GM21737 (cell line): Measurements from ENCODE around the gene ATP5F1D.

Source experiments
- ATAC-seq: cut with Tn5 transposase; IDR thresholded peaks from one replicate; pipeline ENCODE4 v1.9.1; 2021; ENCODE audit warnings: mild to moderate bottlenecking, moderate library complexity; ENCODE audit not compliant: unreplicated experiment

Gene ATP5F1D

GRCh38 chr19:1220477-1220930 lies 21.0 kb upstream of the ATP5F1D start:
- ATAC-seq, result no peak

- no peak for ATAC-seq
These were observed 20.3 kb upstream of the ATP5F1D start for GRCh38 chr19:1220976-1221903.

- ATAC-seq, result no peak
These were observed 19.7 kb upstream of the ATP5F1D start for GRCh38 chr19:1221904-1222255.

- ATAC-seq, result no peak
These were observed 19.2 kb upstream of the ATP5F1D start for GRCh38 chr19:1222394-1222793.

GRCh38 chr19:1223018-1223855 lies 18.3 kb upstream of the ATP5F1D start:
- no peak for ATAC-seq

- ATAC-seq, result no peak
These were observed 17.3 kb upstream of the ATP5F1D start for GRCh38 chr19:1224047-1224825.

- ATAC-seq, result no peak
These were observed 16.7 kb upstream of the ATP5F1D start for GRCh38 chr19:1224847-1225246.

GRCh38 chr19:1225440-1226226 lies 15.9 kb upstream of the ATP5F1D start:
- ATAC-seq, result no peak

GRCh38 chr19:1226227-1226518 lies 15.4 kb upstream of the ATP5F1D start:
- ATAC-seq, result no peak

GRCh38 chr19:1226522-1227303 lies 14.8 kb upstream of the ATP5F1D start:
- no peak for ATAC-seq

- no peak for ATAC-seq
These were observed 14.1 kb upstream of the ATP5F1D start for GRCh38 chr19:1227304-1228054.

- no peak for ATAC-seq
These were observed 13.2 kb upstream of the ATP5F1D start for GRCh38 chr19:1228161-1228957.

GRCh38 chr19:1229056-1229923 lies 12.3 kb upstream of the ATP5F1D start:
- no peak for ATAC-seq

GRCh38 chr19:1229924-1230782 lies 11.4 kb upstream of the ATP5F1D start:
- ATAC-seq, result no peak

GRCh38 chr19:1230783-1231489 lies 10.6 kb upstream of the ATP5F1D start:
- ATAC-seq, result no peak
